ENCODE measurements around the gene GIGYF2.
A peak's percentile ranks its signal among the peaks of the same experiment; 100 is the strongest.

GRCh38 chr2:232878855-232879617, 181.9 kb downstream of the GIGYF2 start:
- no peak for TF ChIP-seq JUNB (CRISPR knock-in tag; IDR thresholded peaks at IDR 0.05; ENCODE audit: borderline replicate concordance)
- no peak for TF ChIP-seq HNRNPK (IDR thresholded peaks at IDR 0.05; ENCODE audit: low read depth, low read length, poor library complexity, severe bottlenecking)
- TF ChIP-seq KDM2A (CRISPR knock-in tag; IDR thresholded peaks at IDR 0.05; ENCODE audit: borderline replicate concordance, low read depth), result no peak; the same call in 1 of the 2 replicates
- TF ChIP-seq ARNT2 (CRISPR knock-in tag; IDR thresholded peaks at IDR 0.05; ENCODE audit: low read depth), result 0 out of 2 replicates have a peak, but pooled peaks have one; percentile 13
